ENCODE data around the gene ATXN10. TPM values are rescaled to one million over a fixed set of nuclear protein-coding genes. Genes with fewer than 3 reads are reported as not detected.

ATXN10 gene
- total RNA-seq, 4 donors from 2014 or later: 83.5 to 127 (median 96.6) TPM

DNA sequence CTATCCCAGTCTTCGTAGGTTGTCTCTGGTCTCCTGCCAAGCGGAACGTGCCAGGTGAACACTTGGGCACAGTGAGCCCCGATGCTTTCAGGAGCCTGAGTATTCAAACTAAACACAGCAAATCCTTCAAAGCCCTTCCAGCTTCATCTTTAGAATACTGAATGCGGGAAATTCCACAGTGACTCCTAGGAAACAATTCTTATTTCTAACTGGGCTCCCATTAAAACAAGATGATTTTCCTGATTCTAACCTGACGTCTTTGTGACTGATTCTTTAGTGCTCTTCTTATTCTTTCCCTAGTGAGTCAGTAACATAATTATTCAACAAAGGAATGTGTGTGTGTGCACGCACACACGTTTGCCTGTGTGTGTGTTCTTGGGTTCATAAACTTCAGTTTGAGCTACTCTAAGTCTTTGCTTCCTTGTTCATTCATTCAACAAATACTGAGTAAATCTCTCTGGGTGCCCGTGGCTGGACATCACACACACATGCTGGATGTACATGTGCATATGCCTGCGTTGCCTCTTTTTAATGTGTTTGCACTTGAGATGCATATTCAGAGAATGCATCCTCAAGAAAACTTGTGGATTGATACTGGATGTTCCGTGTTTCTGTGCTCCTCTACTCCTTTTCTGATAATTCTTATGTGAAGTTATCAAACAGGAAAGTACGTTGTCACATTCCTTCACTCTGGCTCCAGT, 170.8 kb downstream of the ATXN10 start:
- TF ChIP-seq, protein P1, sequence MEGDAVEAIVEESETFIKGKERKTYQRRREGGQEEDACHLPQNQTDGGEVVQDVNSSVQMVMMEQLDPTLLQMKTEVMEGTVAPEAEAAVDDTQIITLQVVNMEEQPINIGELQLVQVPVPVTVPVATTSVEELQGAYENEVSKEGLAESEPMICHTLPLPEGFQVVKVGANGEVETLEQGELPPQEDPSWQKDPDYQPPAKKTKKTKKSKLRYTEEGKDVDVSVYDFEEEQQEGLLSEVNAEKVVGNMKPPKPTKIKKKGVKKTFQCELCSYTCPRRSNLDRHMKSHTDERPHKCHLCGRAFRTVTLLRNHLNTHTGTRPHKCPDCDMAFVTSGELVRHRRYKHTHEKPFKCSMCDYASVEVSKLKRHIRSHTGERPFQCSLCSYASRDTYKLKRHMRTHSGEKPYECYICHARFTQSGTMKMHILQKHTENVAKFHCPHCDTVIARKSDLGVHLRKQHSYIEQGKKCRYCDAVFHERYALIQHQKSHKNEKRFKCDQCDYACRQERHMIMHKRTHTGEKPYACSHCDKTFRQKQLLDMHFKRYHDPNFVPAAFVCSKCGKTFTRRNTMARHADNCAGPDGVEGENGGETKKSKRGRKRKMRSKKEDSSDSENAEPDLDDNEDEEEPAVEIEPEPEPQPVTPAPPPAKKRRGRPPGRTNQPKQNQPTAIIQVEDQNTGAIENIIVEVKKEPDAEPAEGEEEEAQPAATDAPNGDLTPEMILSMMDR (IDR thresholded peaks at IDR 0.05; ENCODE audit: low read depth): no peak

GRCh38 chr22:45843031-45843430, 171.4 kb downstream of the ATXN10 start:
- TF ChIP-seq, protein P1 (IDR thresholded peaks at IDR 0.05; ENCODE audit: low read depth): no peak

- TF ChIP-seq, protein P1 (IDR thresholded peaks at IDR 0.05; ENCODE audit: low read depth): no peak
Measured at GRCh38 chr22:45843986-45844385, 172.4 kb downstream of the ATXN10 start.

GRCh38 chr22:45845076-45845487, 173.4 kb downstream of the ATXN10 start:
- TF ChIP-seq, protein P1 (IDR thresholded peaks at IDR 0.05; ENCODE audit: low read depth): no peak

- TF ChIP-seq, protein P1 (IDR thresholded peaks at IDR 0.05; ENCODE audit: low read depth): no peak
Measured at GRCh38 chr22:45846952-45847351, 175.3 kb downstream of the ATXN10 start.

DNA sequence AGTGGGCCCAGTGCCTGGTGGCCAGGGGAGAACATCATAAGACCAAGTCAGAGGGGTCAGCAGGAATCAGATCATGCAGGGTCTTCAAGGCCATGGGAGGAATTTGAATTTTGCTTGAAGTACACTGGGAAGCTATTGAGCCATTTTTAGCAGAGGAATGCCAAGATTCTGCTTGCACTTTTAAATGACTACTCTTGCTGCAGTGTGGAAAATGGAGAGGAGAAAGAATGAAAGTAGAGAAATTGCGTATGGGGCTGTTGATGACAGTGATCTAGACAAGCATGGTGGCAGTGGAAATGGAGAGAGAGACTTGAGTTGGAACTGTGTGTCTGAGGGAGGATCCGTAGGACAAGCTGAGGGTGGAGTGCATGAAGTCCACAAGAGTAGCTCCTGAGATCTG, 177.3 kb downstream of the ATXN10 start:
- TF ChIP-seq, protein P1 (IDR thresholded peaks at IDR 0.05; ENCODE audit: low read depth): no peak

GRCh38 chr22:45852826-45853225, 181.2 kb downstream of the ATXN10 start:
- TF ChIP-seq, protein P1 (IDR thresholded peaks at IDR 0.05; ENCODE audit: low read depth): no peak

Data from subcutaneous adipose tissue (tissue), 4 donors.